T1000 (cell line): ENCODE results near the gene PSME2.

Source experiments
- DNase-seq: peaks from one replicate; lab custom pipeline; 2025; ENCODE audit warnings: mixed read lengths; lab: John Stamatoyannopoulos, UW

Gene PSME2

DNA sequence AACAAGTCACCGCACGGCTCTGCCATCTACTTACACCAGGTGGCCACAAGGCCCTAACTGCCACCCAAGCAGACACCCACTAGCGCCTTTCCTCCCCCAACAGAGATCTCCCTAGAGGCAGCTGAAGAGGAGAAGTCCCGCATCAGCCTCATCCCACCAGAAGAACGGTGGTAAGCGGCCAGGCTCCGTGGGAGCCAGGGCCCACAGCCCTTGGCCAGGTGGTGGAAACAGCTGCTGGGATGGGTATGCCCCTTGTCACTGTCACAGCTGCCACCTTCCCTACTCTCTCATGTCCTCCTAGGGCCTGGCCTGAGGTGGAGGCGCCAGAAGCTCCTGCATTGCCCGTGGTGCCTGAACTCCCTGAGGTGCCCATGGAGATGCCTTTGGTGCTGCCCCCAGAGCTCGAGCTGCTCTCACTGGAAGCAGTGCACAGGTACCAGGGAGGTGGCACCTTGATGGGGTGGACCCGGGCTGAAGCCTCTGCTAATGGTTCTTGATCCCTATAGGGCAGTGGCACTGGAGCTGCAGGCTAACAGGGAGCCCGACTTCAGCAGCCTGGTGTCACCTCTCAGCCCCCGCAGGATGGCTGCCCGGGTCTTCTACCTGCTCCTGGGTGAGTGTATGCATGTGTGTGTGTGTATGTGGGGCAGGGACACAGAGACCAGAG, 33.0 kb upstream of the PSME2 start:
- no peak for DNase-seq

DNA sequence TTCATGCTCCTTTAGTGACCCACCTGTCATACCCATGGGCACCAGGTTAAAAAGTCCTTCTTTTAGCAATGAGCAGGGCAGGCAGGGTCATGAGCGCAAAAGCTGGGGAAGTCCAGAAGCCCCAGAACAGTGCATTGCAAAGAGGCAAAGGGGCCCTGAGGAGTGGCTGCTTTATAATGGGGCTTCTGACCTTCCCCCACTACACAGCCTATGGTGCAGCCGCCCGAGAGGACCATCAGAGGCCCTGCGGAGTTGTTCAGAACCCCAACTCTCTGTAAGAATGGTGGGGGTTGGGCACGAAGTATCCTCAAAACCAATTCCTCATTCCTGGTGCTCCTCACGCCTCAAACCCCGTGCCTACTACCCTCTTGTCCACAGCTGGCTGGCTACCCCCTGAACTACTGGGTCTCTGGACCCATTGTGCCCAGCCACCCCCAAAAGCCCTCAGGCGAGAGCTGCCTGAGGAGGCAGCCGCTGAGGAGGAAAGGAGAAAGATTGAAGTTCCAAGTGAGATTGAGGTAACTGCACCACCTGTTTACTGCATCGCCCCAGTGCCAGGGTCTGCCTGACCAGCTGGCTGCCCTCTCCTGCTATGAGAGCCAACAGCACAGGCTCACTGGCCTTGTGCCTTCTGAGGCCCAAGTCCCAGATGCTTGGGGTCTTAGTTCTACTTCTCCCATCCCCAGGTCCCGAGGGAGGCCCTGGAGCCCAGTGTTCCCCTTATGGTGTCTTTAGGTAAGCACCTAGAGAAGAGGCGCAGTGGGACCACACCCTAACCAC, 32.2 kb upstream of the PSME2 start:
- no peak for DNase-seq

GRCh38 chr14:24177891-24178290, 31.5 kb upstream of the PSME2 start:
- DNase-seq, result no peak

DNA sequence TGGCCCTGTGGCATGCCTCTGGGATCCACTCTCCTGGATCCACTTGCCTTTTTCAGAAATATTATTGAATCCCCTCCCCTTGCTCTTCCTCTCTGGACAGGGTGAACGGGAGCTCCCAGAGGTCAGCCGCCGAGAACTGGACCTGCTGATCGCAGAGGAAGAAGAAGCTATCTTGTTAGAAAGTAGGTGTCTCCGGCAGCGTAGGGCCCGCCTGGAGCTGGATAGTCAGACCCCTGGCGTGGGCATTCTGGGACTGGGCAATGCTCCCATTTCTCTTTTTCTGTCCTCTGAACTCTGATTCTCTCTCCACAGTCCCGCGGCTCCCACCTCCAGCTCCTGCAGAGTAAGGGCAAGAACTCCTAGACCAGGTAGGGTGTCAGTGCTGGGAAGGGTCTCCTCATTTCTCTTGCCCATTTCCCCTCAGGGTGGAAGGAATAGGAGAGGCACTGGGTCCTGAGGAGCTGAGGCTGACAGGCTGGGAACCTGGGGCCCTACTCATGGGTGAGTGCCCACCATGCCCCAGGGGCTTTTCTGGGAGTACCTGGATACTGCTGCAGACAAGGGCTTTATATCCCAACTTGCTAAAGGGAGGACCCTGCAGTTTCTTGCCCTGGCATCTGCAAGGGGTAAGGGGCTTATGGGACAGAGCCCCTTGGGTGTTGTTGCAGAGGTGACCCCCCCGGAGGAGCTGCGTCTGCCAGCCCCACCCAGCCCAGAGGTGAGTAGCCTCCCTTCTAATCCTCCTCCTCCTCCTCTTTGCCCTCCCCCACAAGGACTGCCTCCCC, 30.8 kb upstream of the PSME2 start:
- no peak for DNase-seq

DNA sequence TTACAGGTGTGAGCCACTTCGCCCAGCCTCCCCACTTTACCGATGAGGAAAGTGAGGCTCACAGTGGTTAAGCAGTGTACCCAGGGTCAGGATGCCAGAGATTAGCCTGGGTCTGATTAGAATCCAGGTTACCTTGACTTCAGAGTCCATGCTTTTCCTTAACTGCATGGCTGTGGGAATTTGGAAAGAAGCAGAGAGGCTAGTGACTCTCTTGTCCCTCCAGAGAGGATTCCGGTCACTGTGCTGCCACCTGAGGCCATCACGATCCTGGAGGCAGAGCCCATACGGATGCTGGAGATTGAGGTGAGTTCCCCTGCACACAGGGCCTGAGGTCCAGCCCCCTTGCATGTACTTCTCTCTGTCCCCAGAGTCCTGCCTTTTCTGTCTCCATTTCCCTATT, 30.2 kb upstream of the PSME2 start:
- DNase-seq, result no peak

GRCh38 chr14:24172871-24173281, 26.5 kb upstream of the PSME2 start:
- no peak for DNase-seq

DNA sequence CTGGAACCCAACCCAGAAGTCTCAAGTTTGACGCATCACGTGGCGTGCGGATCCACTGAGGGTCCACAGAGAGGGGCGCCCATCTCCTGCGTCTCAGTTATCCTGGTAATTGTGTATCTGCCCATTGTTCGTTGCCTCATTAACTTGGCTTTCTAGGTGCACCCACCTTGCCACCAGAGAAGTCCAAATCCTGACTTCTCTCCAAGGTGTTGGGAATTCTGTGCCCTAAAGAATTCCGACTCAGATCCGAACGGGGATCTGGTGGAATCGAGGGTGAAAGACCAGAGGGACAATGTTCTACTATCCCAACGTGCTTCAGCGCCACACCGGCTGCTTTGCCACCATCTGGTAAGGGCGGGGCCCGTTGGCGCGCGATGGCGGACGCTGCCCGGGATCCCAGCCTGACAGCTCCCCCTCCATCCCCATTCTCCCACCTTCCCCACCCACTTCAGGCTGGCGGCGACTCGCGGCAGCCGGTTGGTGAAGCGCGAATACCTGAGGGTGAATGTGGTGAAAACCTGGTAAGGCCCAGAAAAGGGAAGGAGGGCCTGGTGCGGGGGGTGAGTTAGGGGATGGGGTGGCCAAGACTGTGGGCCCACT, 26.0 kb upstream of the PSME2 start:
- DNase-seq, result no peak

DNA sequence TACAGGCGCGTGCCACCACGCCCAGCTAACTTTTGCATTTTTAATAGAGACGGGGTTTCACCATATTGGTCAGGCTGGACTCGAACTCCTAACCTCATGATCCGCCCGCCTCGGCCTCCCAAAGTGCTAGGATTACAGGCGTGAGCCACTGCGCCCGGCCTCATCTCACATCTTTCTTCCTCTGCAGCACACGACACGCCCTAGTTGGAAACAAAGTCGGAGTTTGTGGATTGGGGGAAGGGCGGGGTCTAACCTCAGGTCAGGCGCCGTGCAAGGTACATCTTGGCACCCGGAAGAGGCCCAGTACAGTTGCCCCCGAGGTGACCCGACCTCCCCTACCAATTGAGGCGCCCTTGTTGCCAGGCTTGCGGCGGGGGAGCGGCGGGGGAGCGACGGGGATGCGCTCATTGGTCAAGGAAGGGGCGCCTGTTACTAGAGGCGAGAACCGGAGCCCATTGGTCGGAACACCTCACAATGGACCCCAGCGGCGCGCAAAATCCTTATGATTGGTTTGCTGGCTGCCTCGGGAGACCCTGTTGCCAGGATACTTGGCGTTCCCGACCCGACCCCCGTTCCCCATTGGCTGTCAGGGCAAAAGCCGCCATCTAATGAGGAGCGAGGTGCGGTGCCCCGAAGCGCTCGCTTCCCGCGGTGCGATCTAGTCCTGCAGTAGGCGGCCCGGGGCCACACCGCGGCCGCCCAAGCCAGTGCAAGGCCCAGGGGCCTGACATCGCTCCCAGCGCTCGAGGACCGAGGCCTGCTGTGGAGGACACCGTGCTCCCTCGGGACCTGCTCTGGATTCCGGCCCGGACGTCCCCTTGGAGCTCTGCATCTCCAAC, 25.2 kb upstream of the PSME2 start, which contains the start of gene REC8:
Gene REC8 (plus strand): TSS at position 659 of the 839 bp plus-strand sequence. CDS start 473 bp downstream, outside the sequence.
- no peak for DNase-seq

- DNase-seq, result no peak
Observed at GRCh38 chr14:24167469-24168114, 21.2 kb upstream of the PSME2 start.

DNA sequence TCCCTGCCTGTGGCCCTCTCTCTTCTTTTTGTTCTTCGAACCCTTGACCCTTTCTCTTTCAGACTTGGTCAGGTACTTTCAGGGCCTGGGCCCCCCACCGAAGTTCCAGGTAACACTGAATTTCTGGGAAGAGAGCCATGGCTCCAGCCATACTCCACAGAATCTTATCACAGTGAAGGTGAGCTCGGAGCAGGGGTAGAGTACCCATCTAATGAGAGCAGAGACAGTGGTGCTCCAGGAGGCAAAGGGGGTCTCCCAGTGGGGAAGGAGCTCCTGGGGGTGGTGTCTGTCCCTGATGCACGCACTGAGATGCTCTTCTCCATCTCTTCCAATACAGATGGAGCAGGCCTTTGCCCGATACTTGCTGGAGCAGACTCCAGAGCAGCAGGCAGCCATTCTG, 19.4 kb upstream of the PSME2 start:
- no peak for DNase-seq

DNA sequence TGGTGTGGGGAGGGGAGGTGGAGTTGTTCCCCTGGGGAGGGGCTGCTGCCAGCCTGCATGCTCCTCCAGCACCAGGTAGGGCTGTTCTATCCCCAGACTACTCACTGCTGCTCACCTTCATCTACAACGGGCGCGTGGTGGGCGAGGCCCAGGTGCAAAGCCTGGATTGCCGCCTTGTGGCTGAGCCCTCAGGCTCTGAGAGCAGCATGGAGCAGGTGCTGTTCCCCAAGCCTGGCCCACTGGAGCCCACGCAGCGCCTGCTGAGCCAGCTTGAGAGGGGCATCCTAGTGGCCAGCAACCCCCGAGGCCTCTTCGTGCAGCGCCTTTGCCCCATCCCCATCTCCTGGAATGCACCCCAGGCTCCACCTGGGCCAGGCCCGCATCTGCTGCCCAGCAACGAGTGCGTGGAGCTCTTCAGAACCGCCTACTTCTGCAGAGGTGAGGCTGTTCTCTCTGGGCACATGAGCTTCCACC, 18.1 kb upstream of the PSME2 start:
- DNase-seq, result no peak

DNA sequence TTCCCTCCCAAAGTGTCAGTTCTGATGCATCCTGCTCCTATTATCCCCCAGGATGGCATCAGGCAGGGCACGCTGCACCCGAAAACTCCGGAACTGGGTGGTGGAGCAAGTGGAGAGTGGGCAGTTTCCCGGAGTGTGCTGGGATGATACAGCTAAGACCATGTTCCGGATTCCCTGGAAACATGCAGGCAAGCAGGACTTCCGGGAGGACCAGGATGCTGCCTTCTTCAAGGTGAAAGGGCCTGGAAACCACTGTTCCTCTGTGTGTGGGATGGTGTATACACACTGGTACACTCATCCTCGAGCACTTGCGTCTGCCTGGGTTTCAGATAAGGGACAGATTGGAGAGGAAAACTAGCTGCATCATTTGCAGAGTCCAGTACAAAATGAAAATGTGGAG, 15.7 kb upstream of the PSME2 start:
- DNase-seq, result no peak

- DNase-seq, result peak; percentile 92
Observed at GRCh38 chr14:24160850-24161804, 14.7 kb upstream of the PSME2 start, which contains the start of gene IRF9. Gene IRF9 (plus strand): TSS chr14:24161265. CDS start chr14:24162145, 880 bp downstream.

DNA sequence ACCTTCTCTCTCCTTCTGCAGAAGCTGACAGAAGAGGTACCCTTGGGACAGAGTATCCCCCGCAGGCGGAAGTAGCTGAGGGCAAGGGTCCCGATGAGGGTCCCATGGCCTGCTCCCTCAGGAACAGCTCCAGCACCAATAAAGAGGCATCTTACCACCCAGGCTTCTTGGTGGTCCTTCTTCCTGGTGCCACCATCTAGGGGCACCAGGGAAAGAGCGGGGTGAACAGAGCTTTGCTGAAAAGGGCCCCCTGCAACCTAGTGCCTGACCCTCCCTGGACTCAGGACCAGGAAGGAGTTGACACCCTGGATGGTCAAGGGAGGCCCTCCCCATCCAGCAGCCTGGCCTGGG, 14.1 kb upstream of the PSME2 start:
- no peak for DNase-seq

- no peak for DNase-seq
Observed at GRCh38 chr14:24159777-24160498, 13.5 kb upstream of the PSME2 start.

DNA sequence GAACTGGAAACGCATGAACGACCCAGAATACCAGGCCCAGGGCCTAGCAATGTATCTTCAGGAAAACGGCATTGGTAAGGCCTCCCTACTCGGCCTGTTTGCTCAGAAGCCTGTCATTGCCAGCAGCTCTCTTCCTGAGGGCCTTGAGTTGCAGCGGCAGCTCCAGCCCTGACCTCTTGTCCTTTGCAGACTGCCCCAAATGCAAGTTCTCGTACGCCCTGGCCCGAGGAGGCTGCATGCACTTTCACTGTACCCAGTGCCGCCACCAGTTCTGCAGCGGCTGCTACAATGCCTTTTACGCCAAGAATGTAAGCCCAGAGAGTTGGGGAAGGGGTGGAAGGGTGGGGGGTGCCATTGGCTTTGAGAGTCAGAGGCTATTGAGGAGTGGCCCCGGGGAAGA, 10.9 kb upstream of the PSME2 start:
- no peak for DNase-seq

- DNase-seq, result no peak
Observed at GRCh38 chr14:24156840-24157239, 10.4 kb upstream of the PSME2 start.

DNA sequence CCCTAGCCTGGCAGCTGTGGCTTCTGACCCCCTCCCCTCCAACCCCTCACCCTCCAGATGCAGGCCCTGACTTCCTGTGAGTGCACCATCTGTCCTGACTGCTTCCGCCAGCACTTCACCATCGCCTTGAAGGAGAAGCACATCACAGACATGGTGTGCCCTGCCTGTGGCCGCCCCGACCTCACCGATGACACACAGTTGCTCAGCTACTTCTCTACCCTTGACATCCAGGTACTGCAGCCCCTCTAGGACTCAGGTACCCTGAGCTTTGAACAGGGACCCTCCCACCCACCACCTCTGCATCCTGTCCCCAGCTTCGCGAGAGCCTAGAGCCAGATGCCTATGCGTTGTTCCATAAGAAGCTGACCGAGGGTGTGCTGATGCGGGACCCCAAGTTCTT, 8.7 kb upstream of the PSME2 start:
- no peak for DNase-seq
